ENCODE results near the gene NCEH1.

NCEH1 gene

GRCh38 chr3:172627057-172627809 lies 83.6 kb downstream of the NCEH1 start:
- TF ChIP-seq CTCF (IDR thresholded peaks at IDR 0.05), result no peak
- no peak for TF ChIP-seq ZFX (IDR thresholded peaks at IDR 0.05; ENCODE audit: borderline replicate concordance)
- H3K27ac ChIP-seq, result no peak overlapping the region

GRCh38 chr3:172626021-172626640 lies 84.7 kb downstream of the NCEH1 start:
- no peak for TF ChIP-seq CTCF (IDR thresholded peaks at IDR 0.05)
- TF ChIP-seq ZFX (IDR thresholded peaks at IDR 0.05; ENCODE audit: borderline replicate concordance), result no peak
- H3K27ac ChIP-seq, result no peak overlapping the region

- TF ChIP-seq CTCF (IDR thresholded peaks at IDR 0.05) (no peak), ZFX (IDR thresholded peaks at IDR 0.05; ENCODE audit: borderline replicate concordance) (no peak)
- no peak overlapping the region for H3K27ac ChIP-seq
These were observed 85.5 kb downstream of the NCEH1 start for GRCh38 chr3:172625404-172625803.

GRCh38 chr3:172624999-172625398 lies 85.9 kb downstream of the NCEH1 start:
- H3K27ac ChIP-seq, result no peak overlapping the region; the same call in 1 of the 2 replicates
- TF ChIP-seq ZFX (IDR thresholded peaks at IDR 0.05; ENCODE audit: borderline replicate concordance) (no peak), CTCF (IDR thresholded peaks at IDR 0.05) (no peak)

- H3K27ac ChIP-seq, result peak overlapping the region; percentile 94
- peak; percentile 82 for TF ChIP-seq CTCF (IDR thresholded peaks at IDR 0.05)
- no peak for TF ChIP-seq ZFX (IDR thresholded peaks at IDR 0.05; ENCODE audit: borderline replicate concordance)
These were observed 87.8 kb downstream of the NCEH1 start for GRCh38 chr3:172622916-172623700.

- TF ChIP-seq CTCF (IDR thresholded peaks at IDR 0.05), result no peak
- no peak for TF ChIP-seq ZFX (IDR thresholded peaks at IDR 0.05; ENCODE audit: borderline replicate concordance)
- H3K27ac ChIP-seq, result no peak overlapping the region
These were observed 88.7 kb downstream of the NCEH1 start for GRCh38 chr3:172622156-172622555.
